Stimulated activated CD4-positive, alpha-beta T cell treated with anti-CD3 and anti-CD28 coated beads, Interleukin-4, amount 100 ng/mL, for 48 hours (primary cell): Measurements from ENCODE around the gene PDE4D.
"Not testable (repeated sequence)": the region's sequence is repeated elsewhere in the genome, so short reads cannot be mapped to it uniquely, and the experiment has no call there.

Experiments used
- DNase-seq, 2 donors: peaks; one replicate each; pipeline ENCODE4 v3.0.0-alpha.2; 2020; ENCODE audit warnings: low read depth in 2 of 2

Gene PDE4D

GRCh38 chr5:59583151-59583809, 310.2 kb downstream of the PDE4D start:
- DNase-seq, result no peak

DNA sequence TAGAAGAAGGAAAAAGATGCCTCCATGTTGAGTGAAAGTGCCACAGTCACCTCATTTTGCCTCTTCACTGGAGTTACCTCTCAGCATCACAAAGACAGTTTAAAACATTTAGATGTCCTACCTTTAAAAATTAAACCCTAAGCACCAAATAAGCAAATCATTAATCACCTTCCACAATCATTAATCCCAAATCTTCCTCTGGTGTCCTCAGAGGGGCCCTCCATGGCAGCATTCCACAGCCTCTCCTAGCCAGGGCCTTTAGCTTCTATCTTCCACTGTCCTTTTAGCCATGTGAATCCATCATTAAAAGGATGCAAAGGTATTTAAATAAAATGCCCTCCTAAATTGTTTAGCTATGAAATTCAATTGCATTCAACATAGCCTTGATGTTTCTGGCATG, 310.8 kb downstream of the PDE4D start:
- DNase-seq, result no peak

GRCh38 chr5:59579824-59580167, 313.7 kb downstream of the PDE4D start:
- DNase-seq, result no peak

DNA sequence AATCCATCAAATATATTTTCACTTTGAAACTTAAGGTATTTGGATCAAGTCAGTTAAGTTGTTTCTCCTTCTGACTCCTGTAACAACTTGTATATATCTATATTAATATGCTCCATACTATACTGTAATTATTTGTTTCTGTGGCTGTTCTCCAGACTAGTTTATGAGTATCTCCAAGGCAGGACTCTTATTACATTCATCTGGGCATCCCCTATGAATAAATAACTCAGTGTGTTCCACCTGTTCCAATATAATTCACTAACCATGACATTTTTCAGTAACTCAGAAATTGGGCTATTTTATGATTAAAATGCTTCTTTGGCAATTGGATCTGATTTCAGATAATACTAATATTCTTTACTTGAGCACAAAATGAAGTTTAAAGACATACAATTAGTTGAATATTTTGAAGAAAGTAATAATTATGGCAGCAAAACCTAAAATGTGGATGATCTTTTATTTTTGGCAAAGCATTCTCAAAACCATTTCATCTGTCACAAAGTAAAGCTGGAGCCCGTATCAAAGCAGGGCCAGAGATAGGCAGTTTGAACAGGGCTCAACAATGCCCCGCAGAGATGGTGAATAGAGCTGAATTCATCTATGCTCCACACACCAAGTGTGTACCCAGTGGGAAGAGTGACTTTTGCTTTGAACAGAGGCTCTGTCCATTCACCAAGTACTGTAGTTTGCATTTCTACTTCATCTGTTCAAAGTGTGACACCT, 314.3 kb downstream of the PDE4D start:
- DNase-seq, result no peak

GRCh38 chr5:59577485-59577884, 316.0 kb downstream of the PDE4D start:
- no peak for DNase-seq

DNA sequence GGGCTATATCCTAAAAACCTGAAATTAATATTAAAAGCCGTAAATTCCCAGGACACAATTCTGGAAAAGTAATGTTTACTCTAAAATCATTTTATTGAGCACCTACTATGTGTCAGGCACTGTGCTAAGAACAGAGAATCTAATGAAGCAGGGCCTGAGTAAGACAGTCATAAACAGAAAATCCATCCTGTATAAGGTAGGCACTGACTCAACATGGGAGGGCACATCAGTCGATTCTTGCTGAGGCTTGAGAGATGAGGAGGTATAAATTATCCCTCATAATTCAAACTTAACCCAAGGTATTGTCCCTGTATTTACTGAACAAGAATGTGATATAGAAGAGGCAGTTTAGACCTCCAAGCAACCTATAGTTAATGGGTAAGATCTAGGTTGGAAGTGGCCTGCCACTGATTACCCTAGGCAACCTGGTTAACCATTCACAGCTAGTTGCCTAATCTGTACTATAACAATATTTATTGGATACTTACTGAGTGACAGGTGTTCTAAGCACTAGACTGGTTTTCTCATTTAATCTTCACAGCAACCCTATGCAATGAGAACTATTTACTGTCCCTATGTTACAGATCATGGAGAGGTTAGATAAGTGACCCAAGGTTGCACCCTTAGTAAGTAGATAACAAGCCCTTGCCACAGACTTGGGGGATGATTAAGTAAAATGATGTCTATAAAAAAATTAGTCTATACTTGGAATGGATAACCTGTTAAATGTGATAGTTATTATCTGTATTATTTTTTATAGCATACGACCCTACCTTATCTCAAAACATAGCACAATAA, 317.7 kb downstream of the PDE4D start:
- DNase-seq, result no peak

DNA sequence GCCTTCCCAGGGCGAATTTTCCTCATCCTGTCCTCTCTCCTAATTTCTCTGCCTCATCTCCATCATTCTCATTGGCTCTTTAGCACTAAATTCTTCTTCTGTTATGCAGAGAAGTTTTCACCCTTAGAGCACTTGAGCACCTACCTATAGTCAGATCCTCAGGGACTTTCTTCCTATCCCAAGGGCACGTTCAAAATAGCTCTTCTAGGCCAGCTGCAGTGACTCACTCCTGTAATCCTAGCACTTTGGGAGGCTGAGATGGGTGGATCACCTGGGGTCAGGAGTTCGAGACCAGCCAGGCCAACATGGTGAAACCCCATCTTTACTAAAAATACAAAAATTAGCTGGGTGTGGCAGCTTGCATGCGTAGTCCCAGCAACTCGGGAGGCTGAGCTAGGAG, 320.0 kb downstream of the PDE4D start:
- DNase-seq, result not testable (repeated sequence)

- DNase-seq, result no peak
These were observed 322.5 kb downstream of the PDE4D start for GRCh38 chr5:59571067-59571466.

DNA sequence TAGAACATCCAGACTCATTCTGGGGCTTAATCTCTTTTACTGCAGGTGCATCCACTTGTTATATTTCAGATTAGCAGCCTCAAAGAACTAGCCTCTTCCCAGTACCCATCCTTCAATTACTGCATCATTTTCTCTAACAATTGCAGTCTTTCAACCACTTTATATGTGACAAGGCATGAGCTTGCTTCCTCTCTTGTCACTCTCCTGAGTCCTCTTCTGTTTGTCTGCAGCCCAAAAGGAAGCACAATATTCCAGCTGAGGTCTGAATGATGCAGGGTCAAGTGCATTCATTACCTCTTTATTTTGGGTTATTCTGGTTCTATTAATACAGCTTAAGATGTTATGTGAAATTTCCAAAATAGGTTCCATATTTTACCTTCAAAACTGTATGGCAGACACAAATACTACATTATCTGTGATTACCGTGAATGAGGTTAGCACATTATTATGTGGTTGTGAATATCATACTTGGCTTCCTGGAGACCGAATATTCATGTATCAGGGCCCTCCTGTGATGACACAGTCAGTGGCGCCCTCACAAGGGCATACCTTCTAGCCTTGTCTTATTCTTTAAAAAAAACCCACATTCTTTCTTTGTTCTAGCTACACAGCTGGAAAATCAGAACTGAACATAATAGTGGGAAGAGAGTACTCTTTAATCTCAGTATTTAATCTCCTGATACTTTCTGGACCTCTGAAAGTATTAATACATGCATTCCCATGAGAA, 323.8 kb downstream of the PDE4D start:
- no peak for DNase-seq

- DNase-seq, result no peak
These were observed 324.4 kb downstream of the PDE4D start for GRCh38 chr5:59569158-59569557.

GRCh38 chr5:59568161-59568560, 325.4 kb downstream of the PDE4D start:
- DNase-seq, result no peak

GRCh38 chr5:59565551-59565950, 328.0 kb downstream of the PDE4D start:
- no peak for DNase-seq

- no peak for DNase-seq
These were observed 328.6 kb downstream of the PDE4D start for GRCh38 chr5:59564895-59565294.

DNA sequence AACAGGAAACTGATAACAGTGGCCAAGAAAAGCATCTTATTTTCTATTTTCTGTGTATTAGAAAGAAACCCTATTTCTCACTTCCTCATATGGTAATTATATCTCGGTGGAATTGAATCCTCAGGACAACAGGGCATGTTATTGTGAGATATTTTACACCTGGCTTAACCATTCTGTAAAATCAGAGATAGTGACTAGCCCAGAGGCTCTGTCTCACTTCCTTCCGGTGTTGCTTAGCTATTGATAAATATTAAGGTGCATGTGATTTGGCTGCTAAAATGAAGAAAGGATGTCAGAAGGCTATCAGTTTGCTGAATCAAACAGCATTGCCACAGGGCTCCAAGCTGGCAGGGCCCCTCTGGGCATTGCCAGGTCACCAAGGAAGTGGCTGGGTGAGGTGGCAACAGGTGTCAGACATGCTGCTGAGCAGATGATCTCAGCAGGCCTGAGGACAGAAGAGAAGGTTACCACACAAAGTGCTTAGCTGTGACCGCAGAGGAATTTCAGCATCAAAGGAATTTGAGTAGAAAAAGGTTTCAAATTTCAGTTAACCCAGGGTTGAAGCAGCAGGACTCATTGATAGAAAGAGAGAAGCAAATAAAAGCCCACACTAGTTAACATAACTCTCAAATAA, 330.7 kb downstream of the PDE4D start:
- DNase-seq, result no peak

DNA sequence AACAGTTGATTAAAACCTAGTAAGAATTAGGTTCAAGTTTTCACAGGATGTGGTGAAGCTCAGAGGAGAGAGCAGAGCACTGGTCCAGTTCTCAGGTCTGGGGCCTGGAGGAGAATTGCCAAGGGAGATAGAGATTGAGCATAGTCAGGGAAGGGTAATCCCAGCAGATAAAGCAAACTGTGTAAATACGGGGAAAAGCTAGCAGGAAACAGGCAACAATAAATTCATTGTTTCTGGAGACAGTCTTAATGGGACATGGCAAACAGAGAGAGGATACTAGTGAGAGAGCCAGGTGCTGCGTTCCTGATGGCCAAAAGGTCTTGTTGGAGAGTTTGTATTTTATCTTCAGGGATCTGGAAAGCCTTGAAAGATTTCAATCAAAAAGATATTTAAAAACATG, 333.0 kb downstream of the PDE4D start:
- no peak for DNase-seq

DNA sequence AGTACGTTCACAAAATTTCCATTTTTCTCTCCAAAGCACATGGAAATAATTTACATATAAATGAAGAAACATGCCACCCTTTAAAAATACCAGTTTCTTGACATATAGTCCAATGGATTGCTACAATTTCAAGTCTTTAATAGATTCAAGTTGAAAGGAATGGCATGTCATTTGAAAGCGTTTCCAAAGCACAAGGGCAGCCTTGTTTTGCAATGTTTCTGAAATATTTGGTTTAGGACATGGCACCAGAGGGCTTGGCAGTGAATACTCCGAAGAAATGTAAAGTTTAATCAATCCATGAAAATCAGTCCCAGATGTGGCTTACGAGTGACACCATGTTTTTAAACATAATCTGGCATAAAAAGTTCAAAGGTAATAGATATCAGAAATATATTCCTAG, 333.7 kb downstream of the PDE4D start:
- no peak for DNase-seq

DNA sequence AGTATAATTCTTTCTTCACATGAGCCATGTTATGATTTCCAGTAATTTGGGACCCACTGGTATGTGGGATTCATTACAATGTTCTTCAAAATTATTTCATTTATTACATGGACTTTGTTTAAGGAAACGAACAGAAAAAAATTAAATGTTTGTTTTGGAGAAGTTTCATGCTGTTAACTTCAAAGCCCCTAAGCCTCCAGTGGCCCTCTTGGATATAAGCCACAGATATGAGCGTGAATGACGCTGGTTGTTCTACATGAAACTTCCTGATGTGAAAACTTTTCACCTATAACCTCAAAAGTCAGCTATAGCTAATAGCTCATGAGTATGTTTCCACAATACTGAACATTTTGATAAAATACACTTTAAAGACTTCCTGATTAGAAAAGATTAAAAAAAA, 334.2 kb downstream of the PDE4D start:
- DNase-seq, result no peak

DNA sequence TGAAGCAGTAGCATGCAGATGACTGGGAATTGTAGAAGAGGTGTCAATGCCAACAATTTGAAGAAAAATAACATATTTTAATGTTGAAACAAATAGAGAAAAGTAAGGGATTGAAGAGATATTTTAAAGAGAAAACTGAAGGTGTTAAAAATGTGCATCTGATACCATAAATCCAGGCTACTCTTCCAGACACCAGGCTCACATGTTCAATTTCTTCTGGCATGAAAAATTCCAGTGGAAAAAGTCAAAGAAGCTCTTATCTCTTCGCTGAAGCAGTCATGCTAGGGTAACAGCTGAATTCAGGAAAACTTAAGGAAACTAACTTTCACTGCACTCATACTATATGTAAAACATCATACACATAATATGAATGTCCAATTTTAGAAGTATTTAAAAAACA, 335.0 kb downstream of the PDE4D start:
- no peak for DNase-seq

DNA sequence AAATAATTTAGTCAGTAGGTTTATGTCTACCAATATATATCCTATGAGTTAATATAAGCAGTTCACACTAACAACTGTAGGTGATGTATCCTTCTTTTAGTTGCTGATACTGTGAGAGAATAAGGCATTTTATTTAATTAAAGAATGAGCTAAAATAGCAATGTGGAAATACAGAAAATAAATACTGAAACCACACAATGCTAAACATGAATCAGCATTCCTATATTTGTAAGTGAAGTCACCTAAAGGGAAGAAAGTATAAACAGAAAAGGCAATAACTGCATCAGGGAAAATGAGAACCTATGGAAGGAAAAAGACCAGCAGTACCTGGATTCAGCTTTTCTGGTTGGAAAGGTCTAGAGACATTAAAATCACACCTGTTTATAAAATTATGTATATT, 336.0 kb downstream of the PDE4D start:
- DNase-seq, result no peak

GRCh38 chr5:59555596-59555995, 337.9 kb downstream of the PDE4D start:
- DNase-seq, result no peak

DNA sequence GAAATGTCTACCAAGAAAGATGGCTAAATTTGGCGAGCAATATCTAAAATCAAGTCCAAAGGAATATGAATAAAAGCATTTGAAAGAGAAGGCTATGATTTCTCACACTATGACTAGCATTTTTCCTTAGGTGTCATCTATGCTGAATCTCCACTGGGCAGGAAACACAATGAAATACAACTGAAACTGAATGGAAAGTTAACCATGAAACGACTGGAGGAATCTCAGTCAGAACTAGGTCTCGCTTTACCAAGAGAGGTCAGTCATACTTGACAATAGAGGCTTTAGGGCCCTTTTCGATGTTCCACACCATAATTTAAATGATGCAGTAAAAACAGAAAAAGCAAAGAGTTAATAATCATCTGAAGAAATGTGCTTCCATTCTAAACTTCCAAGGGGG, 339.0 kb downstream of the PDE4D start:
- no peak for DNase-seq

DNA sequence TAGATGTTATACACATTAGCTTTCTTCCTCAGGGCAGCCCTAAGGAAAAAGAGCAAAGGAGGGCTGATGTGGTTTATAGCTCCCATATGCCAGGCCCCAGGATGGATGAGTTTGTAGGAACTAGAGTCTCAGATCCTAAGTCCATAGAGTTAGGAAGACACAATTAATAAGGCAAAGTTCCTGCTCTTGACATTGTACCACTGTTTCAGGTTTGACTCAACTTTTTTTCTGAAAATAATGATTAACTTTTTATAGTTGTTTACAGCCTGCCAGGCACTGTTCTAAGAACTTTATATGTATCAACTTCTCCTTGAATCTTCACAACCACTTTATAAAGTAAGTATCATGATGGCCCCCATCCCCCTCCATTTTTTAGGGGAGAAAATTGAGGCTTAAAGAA, 339.5 kb downstream of the PDE4D start:
- no peak for DNase-seq
